ENCODE data around the gene TOP3A. TPM values are rescaled to one million over a fixed set of nuclear protein-coding genes. Genes with fewer than 3 reads are reported as not detected.
A peak's percentile ranks its signal among the peaks of the same experiment; 100 is the strongest.

The TOP3A gene
- polyA plus RNA-seq, 1 donor (not counting 4 experiments of a cell fraction or from before 2014, with no cell fraction given): 11.6 TPM

- dilution Hi-C loops (cut with MboI; ENCODE audit: extremely low pct_ligation_motif_present, low sequenced_read_pairs): no loop called here
- Histone ChIP-seq H3K79me2 (ENCODE audit: control insufficient read depth, insufficient read depth, low read length) (peaks cover 23% of the 10 kb centered on the region), H3K9me3 (ENCODE audit: control insufficient read depth, low read depth, low read length) (no peaks in the 10 kb centered on the region), H4K20me1 (ENCODE audit: control insufficient read depth, extremely low read depth, insufficient read depth, low read length) (no peaks in the 10 kb centered on the region), H2AFZ (ENCODE audit: control insufficient read depth, low read length) (no peak overlapping the region), H3K36me3 (ENCODE audit: control insufficient read depth in 2 of 2, extremely low read depth in 1 of 2, insufficient read depth in 2 of 2, low read length in 2 of 2) (peaks cover 9 to 17% of the 10 kb centered on the region in 2 experiments), H3K4me3 (ENCODE audit: control insufficient read depth in 2 of 3, extremely low read depth in 1 of 3, insufficient read depth in 2 of 3, low read depth in 1 of 3, low read length in 3 of 3) (no peak overlapping the region), H3K9me1 (ENCODE audit: control insufficient read depth, extremely low read depth, insufficient read depth, low read length) (peaks cover 3% of the 10 kb centered on the region), H3K9ac (ENCODE audit: control insufficient read depth, extremely low read depth, insufficient read depth, low read length) (no peak overlapping the region), H3K4me2 (ENCODE audit: control insufficient read depth, extremely low read depth, insufficient read depth, low read depth, low read length) (no peak overlapping the region), H3K4me1 (ENCODE audit: control insufficient read depth, extremely low read depth, insufficient read depth, low read length) (peaks cover 22% of the 10 kb centered on the region), H3K27me3 (ENCODE audit: control insufficient read depth, extremely low read depth, insufficient read depth, low read length) (no peaks in the 10 kb centered on the region), H3K27ac (ENCODE audit: control insufficient read depth, insufficient read depth, low read length) (no peak overlapping the region)
- no peak for DNase-seq (ENCODE audit: low read depth, low spot score)
- no peak for FAIRE-seq
- TF ChIP-seq EZH2 (IDR thresholded peaks at IDR 0.05; ENCODE audit: low read length): no peak
- TF ChIP-seq CTCF (optimal IDR thresholded peaks at IDR 0.05 in 1 of 3, IDR thresholded peaks at IDR 0.05 in 1 of 3, conservative IDR thresholded peaks at IDR 0.05 in 1 of 3; ENCODE audit: extremely low read depth in 1 of 3, insufficient read depth in 2 of 3, low read length in 3 of 3): no peak
Measured at GRCh38 chr17:18262641-18263040, 52.2 kb downstream of the TOP3A start.

GRCh38 chr17:18262111-18262510 lies 52.7 kb downstream of the TOP3A start:
- peak overlapping the region; percentile 93 for H3K9ac ChIP-seq (ENCODE audit: control insufficient read depth, extremely low read depth, insufficient read depth, low read length)
- H3K4me3 ChIP-seq (ENCODE audit: control insufficient read depth in 2 of 3, extremely low read depth in 1 of 3, insufficient read depth in 2 of 3, low read depth in 1 of 3, low read length in 3 of 3): no peak overlapping the region
- no peak for DNase-seq (ENCODE audit: low read depth, low spot score)
- H3K4me2 ChIP-seq (ENCODE audit: control insufficient read depth, extremely low read depth, insufficient read depth, low read depth, low read length): peak overlapping the region; percentile 99
- H3K9me3 ChIP-seq (ENCODE audit: control insufficient read depth, low read depth, low read length): no peaks in the 10 kb centered on the region
- dilution Hi-C loops (cut with MboI; ENCODE audit: extremely low pct_ligation_motif_present, low sequenced_read_pairs): no loop called here
- H3K27ac ChIP-seq (ENCODE audit: control insufficient read depth, insufficient read depth, low read length): no peak overlapping the region
- H3K79me2 ChIP-seq (ENCODE audit: control insufficient read depth, insufficient read depth, low read length): peaks cover 28% of the 10 kb centered on the region
- peak; percentile 48 for FAIRE-seq
- H3K36me3 ChIP-seq (ENCODE audit: control insufficient read depth in 2 of 2, extremely low read depth in 1 of 2, insufficient read depth in 2 of 2, low read length in 2 of 2): peaks cover 9 to 17% of the 10 kb centered on the region in 2 experiments
- peaks cover 22% of the 10 kb centered on the region for H3K4me1 ChIP-seq (ENCODE audit: control insufficient read depth, extremely low read depth, insufficient read depth, low read length)
- no peaks in the 10 kb centered on the region for H4K20me1 ChIP-seq (ENCODE audit: control insufficient read depth, extremely low read depth, insufficient read depth, low read length)
- no peak overlapping the region for H2AFZ ChIP-seq (ENCODE audit: control insufficient read depth, low read length)
- TF ChIP-seq CTCF (optimal IDR thresholded peaks at IDR 0.05 in 1 of 3, IDR thresholded peaks at IDR 0.05 in 1 of 3, conservative IDR thresholded peaks at IDR 0.05 in 1 of 3; ENCODE audit: extremely low read depth in 1 of 3, insufficient read depth in 2 of 3, low read length in 3 of 3) (no peak), EZH2 (IDR thresholded peaks at IDR 0.05; ENCODE audit: low read length) (no peak)
- H3K9me1 ChIP-seq (ENCODE audit: control insufficient read depth, extremely low read depth, insufficient read depth, low read length): peaks cover 3% of the 10 kb centered on the region
- H3K27me3 ChIP-seq (ENCODE audit: control insufficient read depth, extremely low read depth, insufficient read depth, low read length): no peaks in the 10 kb centered on the region

Measured in keratinocyte (primary cell).